HG02610 (cell line): ENCODE results near the gene DIS3L2.
"Not testable (repeated sequence)": the region's sequence is repeated elsewhere in the genome, so short reads cannot be mapped to it uniquely, and the experiment has no call there.

Source experiments
- ATAC-seq: cut with Tn5 transposase; IDR thresholded peaks from one replicate; pipeline ENCODE4 v1.9.1; 2021; ENCODE audit warnings: mild to moderate bottlenecking, moderate library complexity; ENCODE audit not compliant: unreplicated experiment

The DIS3L2 gene

GRCh38 chr2:231928481-231928880 lies 33.0 kb upstream of the DIS3L2 start:
- no peak for ATAC-seq

- no peak for ATAC-seq
These were observed 32.4 kb upstream of the DIS3L2 start for GRCh38 chr2:231928901-231929725.

GRCh38 chr2:231929961-231930592 lies 31.4 kb upstream of the DIS3L2 start:
- no peak for ATAC-seq

- no peak for ATAC-seq
These were observed 30.8 kb upstream of the DIS3L2 start for GRCh38 chr2:231930593-231931281.

DNA sequence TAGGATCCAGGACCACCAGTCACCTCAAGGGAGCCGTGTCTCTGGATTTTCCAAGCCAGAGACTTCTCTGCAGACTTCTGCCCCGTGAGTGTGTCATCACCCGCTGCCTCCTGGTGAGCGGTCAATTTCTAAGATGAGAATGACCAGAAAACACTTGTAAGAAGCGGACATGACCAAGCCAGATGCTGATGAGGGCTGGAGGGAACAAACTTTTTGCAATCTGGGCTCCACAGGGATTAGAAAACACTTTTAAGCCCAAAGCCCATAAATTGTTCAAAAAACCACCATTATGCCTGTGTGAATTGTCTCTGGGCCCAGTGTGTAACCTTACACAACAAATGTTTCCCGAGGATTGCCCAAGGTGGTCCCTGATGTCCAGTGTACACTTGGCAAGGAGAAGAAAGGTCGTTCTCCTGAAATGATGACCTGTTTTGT lies 30.0 kb upstream of the DIS3L2 start:
- ATAC-seq: no peak

GRCh38 chr2:231932711-231932970 lies 28.9 kb upstream of the DIS3L2 start:
- no peak for ATAC-seq

- ATAC-seq: no peak
These were observed 28.3 kb upstream of the DIS3L2 start for GRCh38 chr2:231932985-231933915.

- ATAC-seq: no peak
These were observed 27.6 kb upstream of the DIS3L2 start for GRCh38 chr2:231933916-231934401.

DNA sequence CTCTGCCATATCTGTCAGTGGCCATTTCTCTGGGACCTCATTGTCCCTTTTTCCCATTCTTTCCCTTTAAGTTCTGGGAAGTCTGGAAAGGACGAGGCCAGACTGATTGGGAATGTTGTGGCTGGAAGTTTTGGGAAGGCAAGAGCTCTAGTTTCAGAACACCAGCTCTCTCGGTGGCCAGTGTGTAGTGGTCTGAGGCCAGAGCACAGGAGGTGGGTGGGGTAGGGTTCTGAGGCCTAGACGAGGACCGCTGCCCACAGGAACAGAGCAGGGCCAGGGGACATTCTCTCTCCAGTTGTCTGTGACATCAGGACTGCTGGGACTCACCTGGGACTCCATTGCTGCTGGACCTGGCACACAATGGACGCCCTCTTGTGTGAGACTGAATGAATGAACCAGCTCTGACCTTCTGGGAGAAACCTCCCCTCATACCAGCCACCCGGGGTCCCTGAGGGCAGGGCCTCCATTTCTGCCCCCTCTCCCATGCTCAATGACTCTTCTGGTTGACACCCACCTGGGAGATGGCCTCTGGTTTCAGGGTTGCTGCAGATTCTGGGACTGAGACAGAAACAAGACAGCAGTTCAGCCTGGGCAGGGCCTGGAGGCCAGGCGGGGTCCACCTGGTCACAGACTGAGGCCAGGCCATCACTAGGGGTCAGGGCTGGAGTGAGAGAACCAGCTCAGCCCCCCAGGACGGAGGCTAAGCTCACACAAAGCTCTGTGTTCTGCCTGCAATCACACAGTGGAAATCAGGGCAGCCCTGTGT lies 26.9 kb upstream of the DIS3L2 start:
- no peak for ATAC-seq

DNA sequence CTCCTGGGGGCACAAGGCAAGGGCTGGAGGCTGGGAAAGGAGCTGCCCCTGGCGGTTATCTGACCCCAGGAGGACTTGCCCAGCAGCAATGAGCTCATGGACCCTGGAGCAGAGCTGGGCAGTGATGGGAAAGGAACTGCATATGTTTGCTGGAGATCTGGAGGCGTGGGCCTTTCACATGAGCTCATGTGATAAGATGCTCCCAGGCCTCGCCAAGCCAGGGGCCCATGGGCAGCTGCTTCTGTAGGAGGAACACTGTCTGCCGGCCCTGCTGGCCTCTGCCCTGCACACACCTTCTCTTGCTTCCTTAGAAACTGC lies 26.3 kb upstream of the DIS3L2 start:
- no peak for ATAC-seq

- ATAC-seq: no peak
These were observed 25.7 kb upstream of the DIS3L2 start for GRCh38 chr2:231935815-231936214.

GRCh38 chr2:231936491-231936890 lies 25.0 kb upstream of the DIS3L2 start:
- no peak for ATAC-seq

DNA sequence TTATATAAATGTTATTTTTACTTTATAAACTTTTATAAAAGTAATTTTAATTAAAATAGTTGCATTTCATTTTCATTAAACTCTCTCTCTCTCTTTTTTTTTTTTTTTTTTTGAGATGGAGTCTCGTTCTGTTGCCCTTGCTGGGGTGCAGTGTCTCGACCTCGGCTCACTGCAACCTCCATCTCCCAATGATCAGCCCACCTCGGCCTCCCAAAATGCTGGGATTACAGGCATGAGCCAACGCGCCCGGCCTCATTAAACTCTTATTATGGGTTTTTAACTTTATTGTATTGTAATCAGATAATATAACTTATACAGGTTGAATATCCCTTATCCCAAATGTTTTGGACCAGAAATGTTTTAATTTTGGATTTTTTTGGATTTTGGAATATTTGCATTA lies 24.5 kb upstream of the DIS3L2 start:
- no peak for ATAC-seq

DNA sequence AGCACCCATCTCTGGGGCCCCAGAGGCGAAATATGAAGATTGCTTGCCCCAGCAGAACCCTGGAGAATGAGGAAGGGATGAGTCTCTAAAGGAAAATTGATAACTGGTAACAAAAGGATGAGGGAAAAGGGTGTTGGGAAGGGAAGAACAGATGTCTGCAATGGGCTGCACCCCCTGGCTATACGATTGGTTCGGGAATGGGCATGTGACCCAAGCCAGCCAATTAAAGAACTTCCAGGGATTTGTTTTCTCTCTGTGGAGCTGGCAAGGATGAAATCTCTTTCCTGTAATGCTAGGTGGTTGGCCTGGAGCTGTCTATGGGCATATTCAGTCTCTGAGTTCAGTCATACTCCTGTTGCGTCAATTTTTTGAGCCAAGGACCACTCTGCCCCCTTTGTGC lies 22.5 kb upstream of the DIS3L2 start:
- no peak for ATAC-seq

- ATAC-seq: no peak
These were observed 20.7 kb upstream of the DIS3L2 start for GRCh38 chr2:231940795-231941194.

DNA sequence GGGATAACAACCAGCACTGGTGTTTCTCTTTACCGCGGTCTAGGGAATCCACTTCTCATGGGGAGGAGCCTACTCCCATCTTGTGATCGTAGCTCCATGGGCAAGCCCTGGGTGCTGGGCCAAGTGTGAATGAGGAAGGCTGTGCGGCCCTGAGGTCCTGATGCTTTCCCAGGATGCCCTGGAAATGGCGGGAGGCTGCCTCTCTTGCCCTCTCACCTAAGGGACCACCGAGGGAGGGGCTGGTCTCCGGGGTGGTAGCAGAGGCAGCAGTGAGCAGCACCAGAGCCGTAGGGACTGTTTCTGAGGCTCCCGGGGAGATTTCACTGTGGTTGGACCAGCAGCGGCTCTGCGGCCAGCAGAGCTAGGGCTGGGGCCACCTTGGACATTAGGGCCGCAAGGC lies 19.8 kb upstream of the DIS3L2 start:
- ATAC-seq: no peak

DNA sequence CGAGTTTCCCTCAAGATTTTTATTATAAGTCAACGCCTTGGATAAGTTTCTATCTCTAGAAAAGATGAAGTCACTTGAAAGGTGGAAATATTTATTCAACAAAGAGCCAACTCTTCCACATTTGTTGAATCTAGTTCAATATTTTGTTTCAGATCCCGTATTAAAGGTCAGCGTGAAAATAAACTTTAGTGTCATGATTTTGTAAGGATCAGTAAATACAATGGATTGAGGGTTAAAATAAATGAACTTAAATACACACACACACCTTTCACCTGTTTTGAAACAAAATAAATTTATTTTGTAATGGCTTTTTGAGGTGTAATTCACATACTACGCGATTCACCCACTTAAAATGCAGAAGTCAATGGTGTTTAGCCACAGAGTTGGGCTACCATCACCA lies 19.3 kb upstream of the DIS3L2 start:
- no peak for ATAC-seq

- ATAC-seq: no peak
These were observed 15.2 kb upstream of the DIS3L2 start for GRCh38 chr2:231946241-231946814.

DNA sequence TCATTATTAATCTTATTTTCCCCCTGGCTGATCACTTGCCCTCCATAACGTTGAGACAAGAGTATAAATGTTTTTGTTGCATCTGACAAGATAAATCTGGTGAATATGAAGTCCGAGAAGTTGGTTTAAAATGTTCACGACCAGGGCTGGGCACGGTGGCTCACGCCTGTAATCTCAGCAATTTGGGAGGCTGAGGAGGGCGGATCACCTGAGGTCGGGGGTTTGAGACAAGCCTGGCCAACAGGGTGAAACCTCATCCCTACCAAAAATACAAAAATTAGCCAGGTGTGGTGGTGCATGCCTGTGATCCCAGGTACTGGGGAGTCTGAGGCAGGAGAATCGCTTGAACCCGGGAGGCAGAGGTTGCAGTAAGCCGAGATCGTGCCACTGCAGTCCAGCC lies 14.4 kb upstream of the DIS3L2 start:
- not testable (repeated sequence) for ATAC-seq

DNA sequence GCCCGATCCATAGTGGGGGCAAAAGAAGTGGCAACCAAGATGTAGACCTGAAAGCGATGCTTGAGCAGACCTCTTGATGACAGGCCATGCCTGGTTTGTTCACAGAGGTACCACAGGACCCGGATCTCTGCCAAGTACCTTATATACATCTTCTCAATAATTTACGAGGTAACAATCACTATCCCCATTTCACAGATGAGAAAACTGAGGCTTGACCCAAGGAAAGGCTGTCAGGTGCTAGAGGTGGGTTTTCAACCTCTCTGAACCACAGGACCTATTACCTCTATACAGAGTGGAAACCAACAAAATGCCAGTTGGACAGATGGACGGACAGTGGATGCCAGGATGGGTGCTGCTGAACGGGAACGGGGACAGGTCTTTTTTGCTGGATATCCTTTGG lies 13.8 kb upstream of the DIS3L2 start:
- no peak for ATAC-seq
